HepG2 (cell line): Measurements from ENCODE around the gene TBC1D30. TPM values are rescaled to one million over a fixed set of nuclear protein-coding genes. Genes with fewer than 3 reads are reported as not detected.
A peak's percentile ranks its signal among the peaks of the same experiment; 100 is the strongest.

Source experiments
- ATAC-seq: fragments of 200-7000 bp; cut with Tn5 transposase; 3 replicates; pipeline ENCODE4 v1.9.1; 2020; ENCODE audit warnings: mild to moderate bottlenecking, moderate library complexity
- BruUV-seq: library from RNA; stranded (reverse); fragments of 400-500 nt; replicated peaks from 2 replicates; lab custom pipeline; 2021; lab: Mats Ljungman, UMichigan
- CTCF ChIA-PET: fragments of 300-600 bp; formaldehyde crosslinking; extraction: SDS; loops from one replicate; lab custom pipeline; 2021; ENCODE audit warnings: low total read pairs, inconsistent platforms, low intra/inter-chr PET ratio; lab: Yijun Ruan, JAX
- POLR2A ChIA-PET: fragments of 350-600 bp; sonication (Branson Sonifier 250); formaldehyde crosslinking; loops from one replicate; lab custom pipeline; 2020; ENCODE audit warnings: antibody characterized with exemption, inconsistent platforms; lab: Yijun Ruan, JAX
- DNase-seq: peaks from one replicate; pipeline ENCODE4 v3.0.0-alpha.2; 2015; ENCODE audit warnings: low spot score
- FAIRE-seq: peaks from 3 replicates; lab custom pipeline; 2011; peaks lifted over from hg19 to GRCh38; lab: Jason Lieb, UNC
- H2AFZ ChIP-seq: one replicate; pipeline ENCODE4 v1.6.1; 2011; ENCODE audit warnings: low read length, inconsistent platforms
- H3K27ac ChIP-seq: fragments of 300-600 bp; 3 replicates; pipeline ENCODE4 v1.8.0; 2011; ENCODE audit warnings: mixed run types, mild to moderate bottlenecking, mixed read lengths, low read length, inconsistent platforms; ENCODE audit not compliant: insufficient read depth; ENCODE audit errors: extremely low read length
- H3K27me3 ChIP-seq, 2 experiments: fragments of 200-600 bp in 1 of 2; 2 replicates in 1 of 2; 3 replicates in 1 of 2; pipeline versions ENCODE4 v1.6.0 to v1.8.0; 2011; ENCODE audit warnings: low read length in 2 of 2, mild to moderate bottlenecking in 2 of 2, moderate library complexity in 2 of 2, inconsistent platforms in 1 of 2; ENCODE audit not compliant: insufficient read depth in 2 of 2, control insufficient read depth in 1 of 2
- H3K36me3 ChIP-seq, 2 experiments: fragments of 200-600 bp in 1 of 2; replicated peaks in 1 of 2; 2 replicates in 1 of 2; 3 replicates in 1 of 2; pipeline versions ENCODE4 v1.5.1 to v1.8.0; 2011; ENCODE audit warnings: low read length in 2 of 2, inconsistent platforms in 1 of 2; ENCODE audit not compliant: insufficient read depth in 2 of 2, control insufficient read depth in 1 of 2
- H3K4me1 ChIP-seq: 2 replicates; pipeline ENCODE4 v1.5.1; 2012; ENCODE audit warnings: low read length, inconsistent platforms; ENCODE audit not compliant: insufficient read depth
- H3K4me2 ChIP-seq: 2 replicates; pipeline ENCODE4 v1.6.0; 2011; ENCODE audit warnings: low read depth, low read length, inconsistent platforms
- H3K4me3 ChIP-seq, 3 experiments: fragments of 200-600 bp in 1 of 3; sonication (generic), shearing (Covaris generic) in 1 of 3; replicated peaks in 1 of 3; 2 replicates each; pipeline ENCODE4 v1.5.1; 2011 to 2016; ENCODE audit warnings: low read length in 3 of 3, inconsistent platforms in 2 of 3, low read depth in 2 of 3, mild to moderate bottlenecking in 2 of 3, control low read depth in 1 of 3, mixed read lengths in 1 of 3; ENCODE audit not compliant: insufficient read depth in 1 of 3
- H3K79me2 ChIP-seq: one replicate; pipeline ENCODE4 v1.6.1; 2011; ENCODE audit warnings: low read length, inconsistent platforms; ENCODE audit not compliant: insufficient read depth
- H3K9ac ChIP-seq: 2 replicates; pipeline ENCODE4 v1.6.0; 2011; ENCODE audit warnings: mild to moderate bottlenecking, low read depth, low read length, inconsistent platforms; ENCODE audit not compliant: insufficient read depth
- H3K9me3 ChIP-seq: 2 replicates; pipeline ENCODE4 v1.5.1; 2012; ENCODE audit warnings: mild to moderate bottlenecking, low read length
- H4K20me1 ChIP-seq: 2 replicates; pipeline ENCODE4 v1.6.0; 2011; ENCODE audit warnings: inconsistent platforms, mild to moderate bottlenecking, low read length, moderate library complexity; ENCODE audit not compliant: insufficient read depth
- CCDC6 ChIP-seq: sonication (generic); formaldehyde crosslinking; IDR thresholded peaks from 2 replicates; pipeline ENCODE4 v1.8.1; 2022; ENCODE audit warnings: mild to moderate bottlenecking, missing genetic modification reagents, moderate library complexity
- FOSL2 ChIP-seq: sonication (generic); formaldehyde crosslinking; IDR thresholded peaks from 2 replicates; pipeline ENCODE4 v1.4.0; 2020; ENCODE audit warnings: missing genetic modification reagents
- FOXA1 ChIP-seq, 2 experiments: fragments of 450-650 bp in 1 of 2; sonication (generic) in 1 of 2; formaldehyde crosslinking in 1 of 2; IDR thresholded peaks; 2 replicates each; pipeline versions ENCODE4 v1.4.0 to v1.6.1; 2016 to 2020; ENCODE audit warnings: missing genetic modification reagents in 1 of 2
- FOXO4 ChIP-seq: sonication (generic); formaldehyde crosslinking; conservative IDR thresholded peaks from 2 replicates; pipeline ENCODE4 v1.8.1; 2023; ENCODE audit warnings: missing genetic modification reagents
- GPN1 ChIP-seq: sonication (generic); formaldehyde crosslinking; IDR thresholded peaks from 2 replicates; pipeline ENCODE4 v1.5.1; 2020; ENCODE audit warnings: missing genetic modification reagents, borderline replicate concordance
- KLF9 ChIP-seq: IDR thresholded peaks from 2 replicates; pipeline ENCODE4 v1.6.1; 2016; ENCODE audit warnings: low read depth
- MIER2 ChIP-seq: IDR thresholded peaks from 2 replicates; pipeline ENCODE4 v1.6.1; 2016; ENCODE audit warnings: missing biosample characterization, missing genetic modification reagents
- NFE2L2 ChIP-seq: fragments of 150-350 bp; IDR thresholded peaks from 2 replicates; pipeline ENCODE4 v1.6.1; 2014; ENCODE audit warnings: low read length
- RBAK ChIP-seq: sonication (generic); formaldehyde crosslinking; IDR thresholded peaks from 2 replicates; pipeline ENCODE4 v1.5.1; 2020; ENCODE audit warnings: mild to moderate bottlenecking, missing genetic modification reagents
- RBFOX2 ChIP-seq: fragments of 200-400 bp; formaldehyde crosslinking; IDR thresholded peaks from 2 replicates; pipeline ENCODE4 v1.6.1; 2017; ENCODE audit warnings: low read depth, mild to moderate bottlenecking, low read length
- SETDB1 ChIP-seq: sonication (generic); formaldehyde crosslinking; IDR thresholded peaks from 2 replicates; pipeline ENCODE4 v1.5.1; 2020; ENCODE audit warnings: missing genetic modification reagents, mild to moderate bottlenecking, borderline replicate concordance
- SMAD9 ChIP-seq: sonication (generic); formaldehyde crosslinking; IDR thresholded peaks from 2 replicates; pipeline ENCODE4 v1.5.1; 2020; ENCODE audit warnings: mild to moderate bottlenecking, missing genetic modification reagents
- TBL1XR1 ChIP-seq: fragments of 150-350 bp; IDR thresholded peaks from 2 replicates; pipeline ENCODE4 v1.6.1; 2014; ENCODE audit warnings: borderline replicate concordance, low read length; ENCODE audit not compliant: partially characterized antibody
- THYN1 ChIP-seq: sonication (generic); formaldehyde crosslinking; IDR thresholded peaks from 2 replicates; pipeline ENCODE4 v1.8.1; 2023; ENCODE audit warnings: low read depth, mild to moderate bottlenecking, moderate library complexity, missing genetic modification reagents, borderline replicate concordance
- ZNF101 ChIP-seq: sonication (generic); formaldehyde crosslinking; IDR thresholded peaks from 2 replicates; pipeline ENCODE4 v1.4.0; 2020; ENCODE audit warnings: mild to moderate bottlenecking, low read depth, missing genetic modification reagents, borderline replicate concordance
- ZNF34 ChIP-seq: sonication (generic); formaldehyde crosslinking; IDR thresholded peaks from 2 replicates; pipeline ENCODE4 v1.4.0; 2020; ENCODE audit warnings: mild to moderate bottlenecking, missing genetic modification reagents, borderline replicate concordance
- ZNF446 ChIP-seq: sonication (generic); formaldehyde crosslinking; IDR thresholded peaks from 2 replicates; pipeline ENCODE4 v1.5.0; 2020; ENCODE audit warnings: mild to moderate bottlenecking, missing genetic modification reagents
- ZNF552 ChIP-seq: sonication (generic); formaldehyde crosslinking; IDR thresholded peaks from 2 replicates; pipeline ENCODE4 v1.9.0; 2022; ENCODE audit warnings: missing genetic modification reagents, mild to moderate bottlenecking, borderline replicate concordance
- ZNF652 ChIP-seq: IDR thresholded peaks from 2 replicates; pipeline ENCODE4 v1.6.1; 2016; ENCODE audit warnings: low read depth, borderline replicate concordance
- ZNF749 ChIP-seq: sonication (generic); formaldehyde crosslinking; IDR thresholded peaks from 2 replicates; pipeline ENCODE4 v1.8.0; 2022; ENCODE audit warnings: mild to moderate bottlenecking, missing genetic modification reagents, moderate library complexity, borderline replicate concordance
- WGBS: methylation state at CpG from one replicate; pipeline ENCODE4 v1.1.6; 2017; ENCODE audit warnings: low lambda C conversion rate; 5-methylcytosine and 5-hydroxymethylcytosine counted together
- in situ Hi-C: cut with HindIII; loops from 2 replicates; pipeline ENCODE4 v1.10.0; 2017; ENCODE audit warnings: low pct_unique_long_range_greater_than_20kb; ENCODE audit not compliant: extremely low pct_ligation_motif_present
- intact Hi-C: fragments of 100-400 bp; cut with micrococcal nuclease; formaldehyde crosslinking; loops from one replicate; pipeline ENCODE4 v1.10.0; 2022; ENCODE audit not compliant: unreplicated experiment
- polyA plus RNA-seq, 8 experiments: library from polyadenylated mRNA; depleted of rRNA in 3 of 8; stranded (reverse) in 7 of 8; unstranded in 1 of 8; fragments of >200 nt; fragmentation: Illumina TruSeq in 4 of 8; extraction: Trizol in 4 of 8; gene quantifications; 2 replicates each; pipeline versions ENCODE4 v1.2.1 to v1.2.3, GENCODE V29; 2011 to 2016; ENCODE audit warnings: low read depth in 4 of 8, missing spikeins in 1 of 8, mixed read lengths in 1 of 8; ENCODE audit not compliant: insufficient read depth in 1 of 8
- total RNA-seq, 5 experiments: library from RNA; depleted of rRNA; stranded (reverse); fragments of >200 nt; fragmentation: Illumina TruSeq; extraction: Trizol; gene quantifications; 2 replicates each; pipeline ENCODE4 v1.2.3, GENCODE V29; 2016; ENCODE audit warnings: low read depth in 1 of 5

Gene TBC1D30
- total and polyA plus RNA-seq, 2 of the 13 experiments (the other 11 are each of a cell fraction or from before 2014, with no cell fraction given), result 0.42 to 0.67 TPM

GRCh38 chr12:64792128-64792527 lies 32.3 kb upstream of the TBC1D30 start:
- intact Hi-C loops (no loop called here), in situ Hi-C loops (no loop called here)
- no TSS peak for BruUV-seq
- DNase-seq (no peak), ATAC-seq (no peak), FAIRE-seq (no peak)
- no peak overlapping the region for H3K9ac ChIP-seq
- TF ChIP-seq ZNF652 (0 out of 2 replicates have a peak, but pooled peaks have one; percentile 16), SMAD9 (CRISPR knock-in tag) (no peak)
- H3K4me2 ChIP-seq, result no peak overlapping the region
- no peak overlapping the region for H3K27ac ChIP-seq
- H3K27me3 ChIP-seq, result no peaks in the 10 kb centered on the region
- CTCF ChIA-PET, result no interaction called here
- H3K36me3 ChIP-seq, result no peaks in the 10 kb centered on the region
- WGBS, result 7% methylated on average over 1 of the region's 1 CpG
- no peaks in the 10 kb centered on the region for H4K20me1 ChIP-seq
- H3K9me3 ChIP-seq, result no peaks in the 10 kb centered on the region
- H2AFZ ChIP-seq, result no peak overlapping the region
- H3K79me2 ChIP-seq, result no peaks in the 10 kb centered on the region
- POLR2A ChIA-PET, result no interaction called here
- peaks cover 33% of the 10 kb centered on the region for H3K4me1 ChIP-seq
- no peak overlapping the region for H3K4me3 ChIP-seq

GRCh38 chr12:64793610-64794009 lies 30.8 kb upstream of the TBC1D30 start:
- H3K4me2 ChIP-seq, result no peak overlapping the region
- WGBS, result 48% methylated on average over 3 of the region's 3 CpGs
- H3K27me3 ChIP-seq, result no peaks in the 10 kb centered on the region
- ChIA-PET POLR2A (no interaction called here), CTCF (no interaction called here)
- in situ Hi-C loops (no loop called here), intact Hi-C loops (no loop called here)
- H3K27ac ChIP-seq, result no peak overlapping the region
- H3K4me1 ChIP-seq, result peaks cover 39% of the 10 kb centered on the region
- no peak overlapping the region for H3K9ac ChIP-seq
- H3K9me3 ChIP-seq, result no peaks in the 10 kb centered on the region
- FAIRE-seq, result no peak
- no peaks in the 10 kb centered on the region for H3K79me2 ChIP-seq
- H3K36me3 ChIP-seq, result no peaks in the 10 kb centered on the region
- H4K20me1 ChIP-seq, result no peaks in the 10 kb centered on the region
- peak; percentile 38; the same call in 2 of the 3 replicates for ATAC-seq
- no peak overlapping the region for H3K4me3 ChIP-seq
- BruUV-seq, result no TSS peak
- no peak for DNase-seq
- H2AFZ ChIP-seq, result no peak overlapping the region
- TF ChIP-seq MIER2 (no peak), TBL1XR1 (no peak), ZNF34 (CRISPR knock-in tag) (no peak), THYN1 (no peak), RBAK (no peak), ZNF552 (no peak), FOXA1 (IDR thresholded peaks at IDR 0.05) (no peak), FOXA1 (CRISPR knock-in tag; IDR thresholded peaks at IDR 0.05) (no peak), GPN1 (CRISPR knock-in tag) (no peak), RBFOX2 (no peak), SETDB1 (CRISPR knock-in tag) (no peak), NFE2L2 (no peak), ZNF749 (CRISPR knock-in tag) (no peak), KLF9 (CRISPR knock-in tag) (no peak), FOXO4 (no peak), CCDC6 (CRISPR knock-in tag) (no peak), FOSL2 (CRISPR knock-in tag) (no peak), ZNF101 (CRISPR knock-in tag) (no peak), ZNF446 (no peak)
